ENCODE data around the gene CACHD1.
"Not testable (repeated sequence)": the region's sequence is repeated elsewhere in the genome, so short reads cannot be mapped to it uniquely, and the experiment has no call there.

CACHD1 gene

GRCh38 chr1:64512206-64512605 is 42.3 kb downstream of the CACHD1 start:
- not testable (repeated sequence) for H3K4me3 ChIP-seq (ENCODE audit: low read depth, low read length)
- TF ChIP-seq MYC (IDR thresholded peaks at IDR 0.05; ENCODE audit: low read depth, low read length) (0 out of 2 replicates have a peak, but pooled peaks have one; percentile 22), MAX (IDR thresholded peaks at IDR 0.05; ENCODE audit: low read depth, low read length) (peak; percentile 22; the same call in 1 of the 2 replicates)
- DNase-seq (ENCODE audit: low read depth), result peak; percentile 69

- TF ChIP-seq MYC (IDR thresholded peaks at IDR 0.05; ENCODE audit: low read depth, low read length) (no peak), CTCF (IDR thresholded peaks at IDR 0.05; ENCODE audit: low read depth, low read length) (no peak), MAX (IDR thresholded peaks at IDR 0.05; ENCODE audit: low read depth, low read length) (no peak), POLR2A (IDR thresholded peaks at IDR 0.05; ENCODE audit: extremely low read depth, insufficient read length) (no peak)
- H3K4me3 ChIP-seq (ENCODE audit: low read depth, low read length), result no peak overlapping the region
Observed at GRCh38 chr1:64513545-64513944, 43.6 kb downstream of the CACHD1 start.

GRCh38 chr1:64514197-64514765 is 44.4 kb downstream of the CACHD1 start:
- no peak for DNase-seq (ENCODE audit: low read depth)
- TF ChIP-seq CTCF (IDR thresholded peaks at IDR 0.05; ENCODE audit: low read depth, low read length), result no peak
- no peak for TF ChIP-seq POLR2A (IDR thresholded peaks at IDR 0.05; ENCODE audit: extremely low read depth, insufficient read length)
- TF ChIP-seq MAX (IDR thresholded peaks at IDR 0.05; ENCODE audit: low read depth, low read length), result no peak
- no peak for TF ChIP-seq MYC (IDR thresholded peaks at IDR 0.05; ENCODE audit: low read depth, low read length)
- H3K4me3 ChIP-seq (ENCODE audit: low read depth, low read length), result no peak overlapping the region

More at GRCh38 chr1:64513545-64513944, 43.6 kb downstream of the CACHD1 start:
- DNase-seq (ENCODE audit: low read depth), result no peak

- DNase-seq (ENCODE audit: low read depth), result no peak
Observed at GRCh38 chr1:64515427-64515826, 45.5 kb downstream of the CACHD1 start.

GRCh38 chr1:64516301-64516700 is 46.4 kb downstream of the CACHD1 start:
- TF ChIP-seq POLR2A (IDR thresholded peaks at IDR 0.05; ENCODE audit: extremely low read depth, insufficient read length) (no peak), CTCF (IDR thresholded peaks at IDR 0.05; ENCODE audit: low read depth, low read length) (no peak), MYC (IDR thresholded peaks at IDR 0.05; ENCODE audit: low read depth, low read length) (no peak), MAX (IDR thresholded peaks at IDR 0.05; ENCODE audit: low read depth, low read length) (no peak)
- no peak overlapping the region for H3K4me3 ChIP-seq (ENCODE audit: low read depth, low read length)
- DNase-seq (ENCODE audit: low read depth), result no peak

More at GRCh38 chr1:64515427-64515826, 45.5 kb downstream of the CACHD1 start:
- H3K4me3 ChIP-seq (ENCODE audit: low read depth, low read length), result no peak overlapping the region
- TF ChIP-seq CTCF (IDR thresholded peaks at IDR 0.05; ENCODE audit: low read depth, low read length) (no peak), MAX (IDR thresholded peaks at IDR 0.05; ENCODE audit: low read depth, low read length) (no peak), POLR2A (IDR thresholded peaks at IDR 0.05; ENCODE audit: extremely low read depth, insufficient read length) (no peak), MYC (IDR thresholded peaks at IDR 0.05; ENCODE audit: low read depth, low read length) (no peak)

GRCh38 chr1:64516803-64517568 is 47.1 kb downstream of the CACHD1 start:
- DNase-seq (ENCODE audit: low read depth), result no peak
- no peak for TF ChIP-seq MAX (IDR thresholded peaks at IDR 0.05; ENCODE audit: low read depth, low read length)
- no peak for TF ChIP-seq POLR2A (IDR thresholded peaks at IDR 0.05; ENCODE audit: extremely low read depth, insufficient read length)
- no peak overlapping the region for H3K4me3 ChIP-seq (ENCODE audit: low read depth, low read length)

All from NB4 (cell line).